Testis (tissue), 2 donors: ENCODE data around the gene RHOXF2B.

Experiments
- POLR2A ChIP-seq: fragments of 450-650 bp; IDR thresholded peaks from one replicate; pipeline ENCODE4 v1.6.1; 2017; ENCODE audit warnings: antibody characterized with exemption, mild to moderate bottlenecking, moderate library complexity
- TF ChIP-seq, protein P1 (sequence below), 3 experiments: fragments of 450-650 bp in 2 of 3; fragments of 200-600 bp in 1 of 3; sonication (generic) in 1 of 3; IDR thresholded peaks; one replicate each; pipeline ENCODE4 v1.5.1; 2016 to 2019; ENCODE audit warnings: antibody characterized with exemption in 3 of 3, mild to moderate bottlenecking in 2 of 3, moderate library complexity in 1 of 3

GRCh38 chrX:120022763-120023162 is 54.7 kb downstream of the RHOXF2B start:
- TF ChIP-seq, protein P1, sequence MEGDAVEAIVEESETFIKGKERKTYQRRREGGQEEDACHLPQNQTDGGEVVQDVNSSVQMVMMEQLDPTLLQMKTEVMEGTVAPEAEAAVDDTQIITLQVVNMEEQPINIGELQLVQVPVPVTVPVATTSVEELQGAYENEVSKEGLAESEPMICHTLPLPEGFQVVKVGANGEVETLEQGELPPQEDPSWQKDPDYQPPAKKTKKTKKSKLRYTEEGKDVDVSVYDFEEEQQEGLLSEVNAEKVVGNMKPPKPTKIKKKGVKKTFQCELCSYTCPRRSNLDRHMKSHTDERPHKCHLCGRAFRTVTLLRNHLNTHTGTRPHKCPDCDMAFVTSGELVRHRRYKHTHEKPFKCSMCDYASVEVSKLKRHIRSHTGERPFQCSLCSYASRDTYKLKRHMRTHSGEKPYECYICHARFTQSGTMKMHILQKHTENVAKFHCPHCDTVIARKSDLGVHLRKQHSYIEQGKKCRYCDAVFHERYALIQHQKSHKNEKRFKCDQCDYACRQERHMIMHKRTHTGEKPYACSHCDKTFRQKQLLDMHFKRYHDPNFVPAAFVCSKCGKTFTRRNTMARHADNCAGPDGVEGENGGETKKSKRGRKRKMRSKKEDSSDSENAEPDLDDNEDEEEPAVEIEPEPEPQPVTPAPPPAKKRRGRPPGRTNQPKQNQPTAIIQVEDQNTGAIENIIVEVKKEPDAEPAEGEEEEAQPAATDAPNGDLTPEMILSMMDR (IDR thresholded peaks at IDR 0.05), result no peak
- TF ChIP-seq POLR2A, result no peak
